OCI-LY3 (cell line): ENCODE results near the gene RPL32.

Source experiments
- CTCF ChIP-seq: fragments of 200-600, 300-600 bp; sonication (generic); IDR thresholded peaks from 2 replicates; pipeline ENCODE4 v1.5.1; 2014; ENCODE audit warnings: antibody characterized with exemption, low read length, low read depth
- EZH2phosphoT487 ChIP-seq: fragments of 200-600 bp; shearing (Covaris generic); IDR thresholded peaks from 2 replicates; pipeline ENCODE4 v1.6.1; 2018; ENCODE audit warnings: antibody characterized with exemption, mixed run types, low read depth

GRCh38 chr3:12859840-12860239 lies 18.5 kb upstream of the RPL32 start:
- TF ChIP-seq CTCF (no peak), EZH2phosphoT487 (no peak)
